PC-9 (cell line): ENCODE results near the gene PLXDC1. TPM values are rescaled to one million over a fixed set of nuclear protein-coding genes. Genes with fewer than 3 reads are reported as not detected.

Experiments used
- BruUV-seq: library from RNA; stranded (reverse); fragments of 400-500 nt; replicated peaks from 2 replicates; lab custom pipeline; 2021; lab: Mats Ljungman, UMichigan
- CTCF ChIA-PET: fragments of 300-600 bp; sonication (Branson Sonifier 250); formaldehyde crosslinking; loops from one replicate; lab custom pipeline; 2022; ENCODE audit warnings: antibody characterized with exemption; lab: Charles Lee
- POLR2A ChIA-PET: fragments of 300-600 bp; sonication (Branson Sonifier 250); formaldehyde crosslinking; loops from one replicate; lab custom pipeline; 2022; ENCODE audit warnings: antibody characterized with exemption; ENCODE audit not compliant: unreplicated experiment; lab: Charles Lee
- DNase-seq, 2 experiments: peaks; one replicate each; pipeline versions ENCODE4 v3.0.0 to v3.0.0-alpha.2; 2015 to 2022; ENCODE audit warnings: mixed read lengths in 1 of 2
- H2AFZ ChIP-seq: fragments of 200-600 bp; sonication (generic); 2 replicates; pipeline ENCODE4 v1.8.1; 2017; ENCODE audit warnings: antibody characterized with exemption
- H3F3A ChIP-seq: fragments of 200-600 bp; sonication (generic); 2 replicates; pipeline ENCODE4 v1.8.1; 2017; ENCODE audit warnings: antibody characterized with exemption, mild to moderate bottlenecking, low read depth; ENCODE audit not compliant: insufficient read depth
- H3K27ac ChIP-seq: fragments of 200-600 bp; sonication (generic); 2 replicates; pipeline ENCODE4 v1.6.1; 2016; ENCODE audit warnings: mixed run types
- H3K27me3 ChIP-seq: fragments of 200-600 bp; sonication (generic); 2 replicates; pipeline ENCODE4 v1.6.1; 2016; ENCODE audit warnings: low read depth, mixed run types; ENCODE audit not compliant: insufficient read depth
- H3K36me3 ChIP-seq: fragments of 200-600 bp; sonication (generic); 2 replicates; pipeline ENCODE4 v1.6.1; 2016; ENCODE audit warnings: low read depth, mixed run types
- H3K4me1 ChIP-seq: fragments of 200-600 bp; sonication (generic); replicated peaks from 2 replicates; pipeline ENCODE4 v1.6.1; 2016; ENCODE audit warnings: mixed run types; ENCODE audit not compliant: insufficient read depth
- H3K4me2 ChIP-seq: fragments of 200-600 bp; sonication (generic); 2 replicates; pipeline ENCODE4 v1.6.1; 2017; ENCODE audit warnings: mixed run types
- H3K4me3 ChIP-seq: fragments of 200-600 bp; sonication (generic); 2 replicates; pipeline ENCODE4 v1.6.1; 2016; ENCODE audit warnings: mixed run types
- H3K79me2 ChIP-seq: fragments of 200-600 bp; sonication (generic); 2 replicates; pipeline ENCODE4 v1.6.1; 2017; ENCODE audit warnings: low read depth, mixed run types
- H3K9me2 ChIP-seq: fragments of 200-600 bp; sonication (generic); 2 replicates; pipeline ENCODE4 v1.8.1; 2017; ENCODE audit warnings: mild to moderate bottlenecking; ENCODE audit not compliant: insufficient read depth
- H3K9me3 ChIP-seq: fragments of 200-600 bp; sonication (generic); 2 replicates; pipeline ENCODE4 v1.8.1; 2016; ENCODE audit warnings: low read depth; ENCODE audit not compliant: insufficient read depth
- H4K20me1 ChIP-seq: fragments of 200-600 bp; sonication (generic); 2 replicates; pipeline ENCODE4 v1.8.1; 2017; ENCODE audit not compliant: insufficient read depth
- CTCF ChIP-seq: fragments of 200-600 bp; sonication (generic); conservative IDR thresholded peaks from 2 replicates; pipeline ENCODE4 v1.6.1; 2017; ENCODE audit warnings: mixed run types, antibody characterized with exemption, mild to moderate bottlenecking, moderate library complexity
- EZH2 ChIP-seq: fragments of 200-600 bp; sonication (generic); IDR thresholded peaks from 2 replicates; pipeline ENCODE4 v1.8.0; 2017; ENCODE audit warnings: antibody characterized with exemption, low read depth
- intact Hi-C: fragments of 100-400 bp; cut with micrococcal nuclease; formaldehyde crosslinking; loops from one replicate; pipeline ENCODE4 v1.10.0; 2022; ENCODE audit not compliant: unreplicated experiment
- total RNA-seq: library from RNA; stranded (reverse); gene quantifications from 2 replicates; pipeline ENCODE4 v1.2.3, GENCODE V29; 2021

Gene PLXDC1
- total RNA-seq, 1 experiment from 2014 or later: 2.5 TPM

DNA sequence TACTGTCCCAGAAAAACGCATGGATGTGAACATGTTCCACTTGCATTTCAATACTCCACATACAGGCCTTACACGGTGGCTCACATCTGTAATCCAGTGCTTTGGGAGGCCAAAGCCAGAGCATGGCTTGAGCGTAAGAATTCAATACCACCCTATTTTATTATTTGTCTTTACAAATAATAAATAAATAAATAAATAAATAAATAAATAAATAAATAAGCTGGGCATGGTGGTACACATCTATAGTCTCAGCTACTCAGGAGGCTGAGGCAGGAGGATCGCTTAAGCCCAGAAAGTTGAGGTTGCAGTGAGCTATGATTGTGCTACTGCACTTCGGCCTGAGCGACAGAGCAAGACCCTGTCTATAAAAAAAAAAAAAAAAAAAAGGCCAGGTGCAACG is 53.9 kb downstream of the PLXDC1 start:
- Histone ChIP-seq H3K36me3 (no peaks in the 10 kb centered on the region), H4K20me1 (no peaks in the 10 kb centered on the region), H2AFZ (no peak overlapping the region), H3K27ac (no peak overlapping the region), H3K4me3 (no peak overlapping the region), H3K27me3 (peaks cover 21% of the 10 kb centered on the region), H3K9me2 (no peaks in the 10 kb centered on the region), H3K4me2 (no peak overlapping the region), H3K79me2 (no peaks in the 10 kb centered on the region), H3F3A (no peaks in the 10 kb centered on the region), H3K4me1 (no peaks in the 10 kb centered on the region), H3K9me3 (no peaks in the 10 kb centered on the region)
- intact Hi-C loops: no loop called here
- ChIA-PET POLR2A (no interaction called here), CTCF (no interaction called here)
- TF ChIP-seq EZH2 (no peak), CTCF (no peak)
- BruUV-seq: no TSS peak
- DNase-seq: no peak

DNA sequence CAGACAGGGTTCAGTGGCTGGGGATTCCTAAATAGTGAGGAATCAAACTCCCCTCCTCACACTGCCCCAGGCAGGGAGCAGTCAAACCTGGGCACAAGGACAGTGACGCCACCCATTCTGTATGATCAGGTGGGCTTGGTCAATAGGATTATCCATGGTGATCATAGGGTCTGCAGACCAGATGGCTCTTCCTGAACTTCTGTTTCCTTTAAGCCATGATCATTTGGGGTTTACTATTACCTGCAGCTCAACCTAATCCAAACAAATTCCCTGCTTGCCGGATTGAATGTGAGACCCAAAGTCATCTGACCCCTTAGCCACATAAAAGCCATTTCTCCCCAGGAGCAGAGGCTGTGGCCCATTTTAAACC is 54.3 kb downstream of the PLXDC1 start:
- Histone ChIP-seq H3K4me2 (no peak overlapping the region), H3K27me3 (peaks cover 21% of the 10 kb centered on the region), H3K9me3 (no peaks in the 10 kb centered on the region), H3K9me2 (no peaks in the 10 kb centered on the region), H3K36me3 (no peaks in the 10 kb centered on the region), H4K20me1 (no peaks in the 10 kb centered on the region), H3K4me3 (no peak overlapping the region), H3K79me2 (no peaks in the 10 kb centered on the region), H3F3A (no peaks in the 10 kb centered on the region), H3K4me1 (no peaks in the 10 kb centered on the region), H3K27ac (no peak overlapping the region), H2AFZ (no peak overlapping the region)
- intact Hi-C loops: no loop called here
- ChIA-PET CTCF (no interaction called here), POLR2A (no interaction called here)
- DNase-seq: no peak
- no TSS peak for BruUV-seq
- TF ChIP-seq EZH2 (no peak), CTCF (no peak)

GRCh38 chr17:39096508-39097149 is 54.8 kb downstream of the PLXDC1 start:
- intact Hi-C loops: no loop called here
- peaks cover 21% of the 10 kb centered on the region for H3K27me3 ChIP-seq
- CTCF ChIA-PET: no interaction called here
- H3K4me1 ChIP-seq: no peaks in the 10 kb centered on the region
- H3K9me3 ChIP-seq: no peaks in the 10 kb centered on the region
- no peaks in the 10 kb centered on the region for H3K36me3 ChIP-seq
- H3K9me2 ChIP-seq: no peaks in the 10 kb centered on the region
- H3K27ac ChIP-seq: no peak overlapping the region
- POLR2A ChIA-PET: interaction anchor here (0.6 to 0.7 kb wide), 2 partner anchors 67 to 106 kb away, joined by 3 to 6 read pairs; no protein-coding TSS in a partner anchor
- H3K4me2 ChIP-seq: no peak overlapping the region
- no peak overlapping the region for H3K4me3 ChIP-seq
- no peak overlapping the region for H2AFZ ChIP-seq
- no peak for DNase-seq
- no TSS peak for BruUV-seq
- TF ChIP-seq EZH2 (no peak), CTCF (no peak)
- H4K20me1 ChIP-seq: no peaks in the 10 kb centered on the region
- H3K79me2 ChIP-seq: no peaks in the 10 kb centered on the region
- no peaks in the 10 kb centered on the region for H3F3A ChIP-seq
